CD4-positive, alpha-beta T cell treated with Interleukin-21 for 1 hour (primary cell): ENCODE measurements around the gene SLC22A12.
"Not testable (repeated sequence)": the region's sequence is repeated elsewhere in the genome, so short reads cannot be mapped to it uniquely, and the experiment has no call there.

ENCODE experiments used
- DNase-seq: peaks from one replicate; pipeline ENCODE4 v3.0.0-alpha.2; 2020

SLC22A12 gene

GRCh38 chr11:64591257-64592233 is 525 bp downstream of the SLC22A12 start:
- no peak for DNase-seq

- DNase-seq: no peak
Observed at GRCh38 chr11:64592234-64592615, 1.2 kb downstream of the SLC22A12 start.

GRCh38 chr11:64592656-64593055 is 1.6 kb downstream of the SLC22A12 start:
- no peak for DNase-seq

GRCh38 chr11:64593156-64594105 is 2.4 kb downstream of the SLC22A12 start:
- DNase-seq: no peak

GRCh38 chr11:64594159-64594939 is 3.3 kb downstream of the SLC22A12 start:
- no peak for DNase-seq

- not testable (repeated sequence) for DNase-seq
Observed at GRCh38 chr11:64595922-64596321, 4.9 kb downstream of the SLC22A12 start.

- DNase-seq: no peak
Observed at GRCh38 chr11:64597671-64598101, 6.7 kb downstream of the SLC22A12 start.

- no peak for DNase-seq
Observed at GRCh38 chr11:64598106-64598796, 7.2 kb downstream of the SLC22A12 start.

GRCh38 chr11:64598797-64599697 is 8.0 kb downstream of the SLC22A12 start:
- no peak for DNase-seq

GRCh38 chr11:64599698-64600211 is 8.7 kb downstream of the SLC22A12 start:
- no peak for DNase-seq

- DNase-seq: no peak
Observed at GRCh38 chr11:64600281-64600992, 9.4 kb downstream of the SLC22A12 start.

- DNase-seq: no peak
Observed at GRCh38 chr11:64601605-64602465, 10.8 kb downstream of the SLC22A12 start.

GRCh38 chr11:64602466-64603070 is 11.5 kb downstream of the SLC22A12 start:
- DNase-seq: no peak

- no peak for DNase-seq
Observed at GRCh38 chr11:64603411-64604110, 12.5 kb downstream of the SLC22A12 start.

GRCh38 chr11:64604458-64605243 is 13.6 kb downstream of the SLC22A12 start:
- DNase-seq: no peak

- DNase-seq: no peak
Observed at GRCh38 chr11:64605244-64605560, 14.2 kb downstream of the SLC22A12 start.
